GM12873 (cell line): ENCODE results near the gene MYO9B.

ENCODE experiments used
- CTCF ChIP-seq: IDR thresholded peaks from 2 replicates; pipeline ENCODE4 v1.5.1; 2012; ENCODE audit warnings: low read depth, mild to moderate bottlenecking, moderate library complexity, low read length, control low read depth; ENCODE audit not compliant: insufficient read depth; ENCODE audit errors: missing control alignments

Gene MYO9B

GRCh38 chr19:17236811-17237543 lies 161.4 kb downstream of the MYO9B start:
- TF ChIP-seq CTCF = no peak

GRCh38 chr19:17237747-17238706 lies 162.4 kb downstream of the MYO9B start:
- no peak for TF ChIP-seq CTCF

- no peak for TF ChIP-seq CTCF
Observed at GRCh38 chr19:17240062-17240752, 164.6 kb downstream of the MYO9B start.

- no peak for TF ChIP-seq CTCF
Observed at GRCh38 chr19:17240826-17241399, 165.3 kb downstream of the MYO9B start.

GRCh38 chr19:17242431-17243208 lies 167.0 kb downstream of the MYO9B start:
- TF ChIP-seq CTCF = no peak

GRCh38 chr19:17243211-17243829 lies 167.7 kb downstream of the MYO9B start:
- no peak for TF ChIP-seq CTCF
